ENCODE measurements around the gene ST6GAL1. TPM values are rescaled to one million over a fixed set of nuclear protein-coding genes. Genes with fewer than 3 reads are reported as not detected.

Gene ST6GAL1
- polyA plus RNA-seq, 3 donors, result 19.0 to 24.4 (median 20.5) TPM

DNA sequence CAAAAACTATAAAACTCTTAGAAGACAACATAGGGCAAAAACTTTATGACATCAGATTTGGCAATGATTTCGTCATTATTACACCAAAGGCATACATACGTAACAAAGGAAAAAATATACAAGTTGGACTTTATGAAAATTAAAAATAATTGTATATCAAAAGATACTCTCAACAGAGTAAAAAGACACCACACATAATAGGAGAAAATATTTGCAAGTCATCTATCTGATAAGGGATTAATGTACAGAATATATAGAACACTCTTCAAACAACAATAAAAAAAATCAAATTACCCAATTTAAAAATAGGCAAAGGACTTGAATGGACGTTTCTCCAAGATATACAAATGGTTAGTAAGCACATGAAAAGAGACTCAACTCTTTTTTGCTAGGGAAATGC, 131.4 kb downstream of the ST6GAL1 start:
- Mint-ChIP-seq H3K9me3 (peaks cover 9 to 16% (median 14%) of the 10 kb centered on the region in 7 donors), H3K4me3 (no peak overlapping the region), H3K27ac (peak overlapping the region in 1 of 7 donors; percentile 54), H3K4me1 (peaks cover 37% of the 10 kb centered on the region), H3K27me3 (ENCODE audit: low read depth in 3 of 3) (no peaks in the 10 kb centered on the region), H3K36me3 (peaks cover 50 to 58% of the 10 kb centered on the region in 2 donors)
- Histone ChIP-seq H3K4me1 (ENCODE audit: control insufficient read depth in 1 of 2, insufficient read depth in 2 of 2, low read length in 2 of 2) (peaks cover 16 to 26% of the 10 kb centered on the region in 2 donors), H3K4me2 (replicated peaks; ENCODE audit: extremely low read depth, low read length, poor library complexity, severe bottlenecking) (no peak overlapping the region), H4K20me1 (ENCODE audit: insufficient read depth, low read length) (no peaks in the 10 kb centered on the region), H3K27me3 (ENCODE audit: control insufficient read depth in 2 of 2, insufficient read depth in 2 of 2, low read length in 2 of 2) (no peaks in the 10 kb centered on the region), H3K9me3 (replicated peaks in 1 of 2; ENCODE audit: control insufficient read depth in 1 of 2, insufficient read depth in 1 of 2, low read length in 2 of 2) (peaks cover 9 to 12% of the 10 kb centered on the region in 2 donors), H3K4me3 (replicated peaks in 1 of 3; ENCODE audit: low read depth in 2 of 3, low read length in 3 of 3) (no peak overlapping the region), H3K79me2 (ENCODE audit: insufficient read depth, low read length) (no peaks in the 10 kb centered on the region), H2AFZ (ENCODE audit: insufficient read depth, low read depth, low read length, poor library complexity, severe bottlenecking) (no peak overlapping the region), H3K9ac (ENCODE audit: insufficient read depth, low read length, poor library complexity, severe bottlenecking) (no peak overlapping the region), H3K36me3 (replicated peaks in 1 of 2; ENCODE audit: control insufficient read depth in 1 of 2, insufficient read depth in 2 of 2, low read length in 2 of 2) (peaks cover 16 to 43% of the 10 kb centered on the region in 2 donors), H3K27ac (ENCODE audit: low read depth in 1 of 2, low read length in 2 of 2) (no peak overlapping the region)
- no CpG with 5 or more reads among the region's 3 CpGs for WGBS (ENCODE audit: insufficient coverage)
- intact Hi-C loops (cut with micrococcal nuclease), result no loop called here
- TF ChIP-seq, protein P1, sequence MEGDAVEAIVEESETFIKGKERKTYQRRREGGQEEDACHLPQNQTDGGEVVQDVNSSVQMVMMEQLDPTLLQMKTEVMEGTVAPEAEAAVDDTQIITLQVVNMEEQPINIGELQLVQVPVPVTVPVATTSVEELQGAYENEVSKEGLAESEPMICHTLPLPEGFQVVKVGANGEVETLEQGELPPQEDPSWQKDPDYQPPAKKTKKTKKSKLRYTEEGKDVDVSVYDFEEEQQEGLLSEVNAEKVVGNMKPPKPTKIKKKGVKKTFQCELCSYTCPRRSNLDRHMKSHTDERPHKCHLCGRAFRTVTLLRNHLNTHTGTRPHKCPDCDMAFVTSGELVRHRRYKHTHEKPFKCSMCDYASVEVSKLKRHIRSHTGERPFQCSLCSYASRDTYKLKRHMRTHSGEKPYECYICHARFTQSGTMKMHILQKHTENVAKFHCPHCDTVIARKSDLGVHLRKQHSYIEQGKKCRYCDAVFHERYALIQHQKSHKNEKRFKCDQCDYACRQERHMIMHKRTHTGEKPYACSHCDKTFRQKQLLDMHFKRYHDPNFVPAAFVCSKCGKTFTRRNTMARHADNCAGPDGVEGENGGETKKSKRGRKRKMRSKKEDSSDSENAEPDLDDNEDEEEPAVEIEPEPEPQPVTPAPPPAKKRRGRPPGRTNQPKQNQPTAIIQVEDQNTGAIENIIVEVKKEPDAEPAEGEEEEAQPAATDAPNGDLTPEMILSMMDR (IDR thresholded peaks at IDR 0.05), result no peak
- no peak for DNase-seq

DNA sequence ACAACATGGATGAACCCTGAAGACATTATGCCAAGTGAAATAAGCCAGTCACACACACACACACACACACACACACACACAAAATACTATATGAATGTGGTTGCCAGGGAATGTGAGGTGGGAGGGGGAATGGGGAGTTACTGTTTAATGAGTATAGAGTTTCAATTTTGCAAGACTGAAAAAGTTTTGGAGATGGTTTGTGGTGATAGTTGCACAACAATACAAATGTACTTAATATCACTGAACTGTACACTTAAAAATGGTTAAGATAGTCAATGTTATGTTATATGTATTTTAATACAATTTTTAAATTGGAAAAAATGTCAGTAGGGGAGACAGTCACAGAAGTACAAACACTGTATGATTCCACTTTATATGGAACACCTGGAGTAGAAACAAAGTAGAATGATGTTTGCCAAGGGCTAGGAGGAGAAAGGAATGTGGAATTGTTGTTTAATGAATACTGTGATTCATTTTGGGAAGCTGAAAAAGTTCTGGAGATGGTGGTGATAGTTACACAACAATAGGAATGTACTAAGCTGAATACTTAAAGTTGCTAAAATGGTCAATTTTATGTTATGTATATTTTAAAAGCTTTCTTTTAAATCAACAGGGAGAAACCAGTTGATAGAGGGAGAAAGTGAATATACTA, 132.3 kb downstream of the ST6GAL1 start:
- Histone ChIP-seq H4K20me1 (ENCODE audit: insufficient read depth, low read length) (no peaks in the 10 kb centered on the region), H3K27me3 (ENCODE audit: control insufficient read depth in 2 of 2, insufficient read depth in 2 of 2, low read length in 2 of 2) (no peaks in the 10 kb centered on the region), H2AFZ (ENCODE audit: insufficient read depth, low read depth, low read length, poor library complexity, severe bottlenecking) (no peak overlapping the region), H3K9ac (ENCODE audit: insufficient read depth, low read length, poor library complexity, severe bottlenecking) (no peak overlapping the region), H3K27ac (ENCODE audit: low read depth in 1 of 2, low read length in 2 of 2) (no peak overlapping the region), H3K79me2 (ENCODE audit: insufficient read depth, low read length) (no peaks in the 10 kb centered on the region), H3K36me3 (replicated peaks in 1 of 2; ENCODE audit: control insufficient read depth in 1 of 2, insufficient read depth in 2 of 2, low read length in 2 of 2) (peaks cover 14 to 36% of the 10 kb centered on the region in 2 donors), H3K4me1 (ENCODE audit: control insufficient read depth in 1 of 2, insufficient read depth in 2 of 2, low read length in 2 of 2) (peaks cover 16 to 26% of the 10 kb centered on the region in 2 donors), H3K4me3 (replicated peaks in 1 of 3; ENCODE audit: low read depth in 2 of 3, low read length in 3 of 3) (no peak overlapping the region), H3K4me2 (replicated peaks; ENCODE audit: extremely low read depth, low read length, poor library complexity, severe bottlenecking) (no peak overlapping the region), H3K9me3 (replicated peaks in 1 of 2; ENCODE audit: control insufficient read depth in 1 of 2, insufficient read depth in 1 of 2, low read length in 2 of 2) (peaks cover 6% of the 10 kb centered on the region in 2 donors)
- Mint-ChIP-seq H3K36me3 (peaks cover 47 to 55% of the 10 kb centered on the region in 2 donors), H3K4me3 (no peak overlapping the region), H3K27ac (peak overlapping the region in 2 of 7 donors; percentile 35 to 55), H3K27me3 (ENCODE audit: low read depth in 3 of 3) (no peaks in the 10 kb centered on the region), H3K4me1 (peaks cover 37% of the 10 kb centered on the region), H3K9me3 (peaks cover 4 to 9% (median 7%) of the 10 kb centered on the region in 7 donors)
- intact Hi-C loops (cut with micrococcal nuclease), result no loop called here
- DNase-seq, result no peak
- TF ChIP-seq, protein P1 (IDR thresholded peaks at IDR 0.05), result no peak
